Chondrocyte (in vitro differentiated cells): ENCODE data around the gene HLA-DMB. TPM values are rescaled to one million over a fixed set of nuclear protein-coding genes. Genes with fewer than 3 reads are reported as not detected.
A peak's percentile ranks its signal among the peaks of the same experiment; 100 is the strongest.

Source experiments
- DNase-seq: peaks from one replicate; pipeline ENCODE4 v3.0.0; 2021; ENCODE audit warnings: mixed read lengths, low spot score
- H3K27ac Mint-ChIP-seq: one replicate; pipeline ENCODE4 v1.8.0; 2021; ENCODE audit warnings: mild to moderate bottlenecking, moderate library complexity, mixed read lengths; ENCODE audit not compliant: unreplicated experiment
- H3K27me3 Mint-ChIP-seq: 2 replicates; pipeline ENCODE4 v1.8.0; 2021; ENCODE audit warnings: low read depth, mixed read lengths
- H3K36me3 Mint-ChIP-seq: 2 replicates; pipeline ENCODE4 v1.8.0; 2021; ENCODE audit warnings: low read depth, mixed read lengths
- H3K4me1 Mint-ChIP-seq: 2 replicates; pipeline ENCODE4 v1.8.0; 2021; ENCODE audit warnings: low read depth, mild to moderate bottlenecking, mixed read lengths
- H3K4me3 Mint-ChIP-seq: one replicate; pipeline ENCODE4 v1.8.0; 2021; ENCODE audit warnings: mild to moderate bottlenecking, moderate library complexity, mixed read lengths; ENCODE audit not compliant: unreplicated experiment
- H3K9me3 Mint-ChIP-seq: 2 replicates; pipeline ENCODE4 v1.8.0; 2021; ENCODE audit warnings: low read depth, mixed read lengths
- CTCF ChIP-seq: fragments of 200-600 bp; sonication (generic); IDR thresholded peaks from 2 replicates; pipeline ENCODE4 v1.5.0; 2021; ENCODE audit warnings: antibody characterized with exemption, mild to moderate bottlenecking, moderate library complexity
- total RNA-seq: library from RNA; stranded (reverse); gene quantifications from 3 replicates; pipeline ENCODE4 v1.2.1, GENCODE V29; 2021

The HLA-DMB gene
- total RNA-seq, 1 donor from 2014 or later = not detected

- Mint-ChIP-seq H3K4me3 (no peak overlapping the region), H3K27ac (peak overlapping the region; percentile 53), H3K4me1 (peaks cover 53% of the 10 kb centered on the region), H3K9me3 (no peaks in the 10 kb centered on the region), H3K36me3 (peaks cover 90% of the 10 kb centered on the region), H3K27me3 (no peaks in the 10 kb centered on the region)
- DNase-seq = no peak
- TF ChIP-seq CTCF = no peak
These were observed 36.6 kb upstream of the HLA-DMB start for GRCh38 chr6:32977272-32977952.

GRCh38 chr6:32976334-32977069 is 35.7 kb upstream of the HLA-DMB start:
- Mint-ChIP-seq H3K4me1 (peaks cover 49% of the 10 kb centered on the region), H3K9me3 (no peaks in the 10 kb centered on the region), H3K4me3 (peak overlapping the region; percentile 94), H3K27ac (peak overlapping the region; percentile 59), H3K27me3 (no peaks in the 10 kb centered on the region), H3K36me3 (peaks cover 88% of the 10 kb centered on the region)
- DNase-seq = no peak
- no peak for TF ChIP-seq CTCF

- Mint-ChIP-seq H3K36me3 (peaks cover 89% of the 10 kb centered on the region), H3K27ac (peak overlapping the region; percentile 59), H3K9me3 (no peaks in the 10 kb centered on the region), H3K27me3 (no peaks in the 10 kb centered on the region), H3K4me1 (peaks cover 49% of the 10 kb centered on the region), H3K4me3 (peak overlapping the region; percentile 94)
- TF ChIP-seq CTCF = no peak
- DNase-seq = no peak
These were observed 35.1 kb upstream of the HLA-DMB start for GRCh38 chr6:32975886-32976285.

- Mint-ChIP-seq H3K4me1 (peaks cover 45% of the 10 kb centered on the region), H3K27ac (peak overlapping the region; percentile 100), H3K9me3 (no peaks in the 10 kb centered on the region), H3K36me3 (peaks cover 77% of the 10 kb centered on the region), H3K4me3 (peak overlapping the region; percentile 94), H3K27me3 (no peaks in the 10 kb centered on the region)
- no peak for TF ChIP-seq CTCF
- DNase-seq = no peak
These were observed 33.9 kb upstream of the HLA-DMB start for GRCh38 chr6:32974541-32975308.

- DNase-seq = no peak
- H3K4me1 Mint-ChIP-seq = peaks cover 43% of the 10 kb centered on the region
- TF ChIP-seq CTCF = no peak
- H3K4me3 Mint-ChIP-seq = peak overlapping the region; percentile 94
- peak overlapping the region; percentile 100 for H3K27ac Mint-ChIP-seq
- peaks cover 72% of the 10 kb centered on the region for H3K36me3 Mint-ChIP-seq
- no peaks in the 10 kb centered on the region for H3K27me3 Mint-ChIP-seq
- no peaks in the 10 kb centered on the region for H3K9me3 Mint-ChIP-seq
These were observed 33.1 kb upstream of the HLA-DMB start for GRCh38 chr6:32974016-32974333.
